Measurements from ENCODE around the gene CCDC200. TPM values are rescaled to one million over a fixed set of nuclear protein-coding genes. Genes with fewer than 3 reads are reported as not detected.

Gene CCDC200
- total RNA-seq, 1 experiment from 2014 or later = not detected

GRCh38 chr17:43211480-43212402 is 16.7 kb downstream of the CCDC200 start, which contains the start of gene TMEM106A:
TSS of gene TMEM106A (plus strand) at chr17:43211875. CDS start at chr17:43213042, 1,167 bp downstream.
- no peaks in the 10 kb centered on the region for H3K9me3 ChIP-seq (ENCODE audit: control insufficient read depth, low read depth, low read length)
- no peaks in the 10 kb centered on the region for H3K79me2 ChIP-seq (ENCODE audit: insufficient read depth, low read length)
- TF ChIP-seq CTCF (conservative IDR thresholded peaks at IDR 0.05) = peak; percentile 60
- H3K14ac ChIP-seq (ENCODE audit: insufficient read depth, low read length) = peak within 1 kb of the TSS; percentile 9; the same call in 1 of the 2 replicates
- no peaks in the 10 kb centered on the region for H3K27me3 ChIP-seq (ENCODE audit: insufficient read depth, low read length)
- H3K36me3 Mint-ChIP-seq (ENCODE audit: insufficient read depth in 1 of 3, low read depth in 3 of 3) = peaks cover 1 to 16% (median 13%) of the 10 kb centered on the region in 3 experiments; a peak in 6 of 7 replicates
- H3K27ac Mint-ChIP-seq = peak within 1 kb of the TSS; percentile 94 to 96 (median 96); a peak in 6 of 7 replicates
- H4K20me1 ChIP-seq (ENCODE audit: control insufficient read depth, insufficient read depth, insufficient read length) = no peaks in the 10 kb centered on the region
- no peak within 1 kb of the TSS for H3K4ac ChIP-seq (ENCODE audit: low read depth, low read length)
- H2BK12ac ChIP-seq (ENCODE audit: insufficient read length, low read depth, low read length) = no peak within 1 kb of the TSS
- peaks cover 7% of the 10 kb centered on the region for H3K23me2 ChIP-seq (ENCODE audit: insufficient read length, low read depth, low read length, poor library complexity, severe bottlenecking)
- H2BK120ac ChIP-seq (ENCODE audit: low read depth, low read length, poor library complexity, severe bottlenecking) = no peak within 1 kb of the TSS
- no peak within 1 kb of the TSS for H3K18ac ChIP-seq (ENCODE audit: insufficient read length, low read depth, low read length)
- no peak within 1 kb of the TSS for H4K8ac ChIP-seq (replicated peaks; ENCODE audit: insufficient read length, low read depth, low read length)
- no peak within 1 kb of the TSS for H2BK5ac ChIP-seq (ENCODE audit: insufficient read length, low read length)
- no peaks in the 10 kb centered on the region for H3K79me1 ChIP-seq (ENCODE audit: insufficient read depth, low read depth, low read length, poor library complexity, severe bottlenecking)
- no peak within 1 kb of the TSS for H3K56ac ChIP-seq (ENCODE audit: insufficient read length, low read depth, low read length)
- H2AK5ac ChIP-seq (ENCODE audit: insufficient read length, low read length) = no peak within 1 kb of the TSS
- H4K5ac ChIP-seq (ENCODE audit: insufficient read length, low read depth, low read length) = no peak within 1 kb of the TSS
- H3K27ac ChIP-seq (ENCODE audit: insufficient read length, low read depth, low read length) = no peak within 1 kb of the TSS
- no peaks in the 10 kb centered on the region; the same call in 1 of the 2 replicates for H3K27me3 Mint-ChIP-seq (ENCODE audit: low read depth)
- H3K4me1 Mint-ChIP-seq = peaks cover 17 to 21% of the 10 kb centered on the region in 2 experiments
- no peak within 1 kb of the TSS for H4K91ac ChIP-seq (ENCODE audit: insufficient read length, low read depth, low read length)
- no peak within 1 kb of the TSS for H2AFZ ChIP-seq (ENCODE audit: low read length)
- H2BK15ac ChIP-seq (ENCODE audit: low read depth, low read length) = no peak within 1 kb of the TSS
- no CpG with 5 or more reads among the region's 54 CpGs for WGBS (ENCODE audit: extremely low coverage, insufficient read length, low lambda C conversion rate)
- peak within 1 kb of the TSS; percentile 91 to 95 for H3K4me3 Mint-ChIP-seq
- no peaks in the 10 kb centered on the region for H3K9me3 Mint-ChIP-seq
- peak within 1 kb of the TSS; percentile 60 for H3K9ac ChIP-seq (ENCODE audit: extremely low read depth, insufficient read length, low read length)
- no peak within 1 kb of the TSS for H3K23ac ChIP-seq (ENCODE audit: insufficient read length, low read depth, low read length)
- no peak within 1 kb of the TSS for H2BK20ac ChIP-seq (ENCODE audit: low read depth, low read length, poor library complexity, severe bottlenecking)
- H3K4me1 ChIP-seq (ENCODE audit: insufficient read depth, low read length) = 0 out of 2 replicates have a peak, but pooled peaks cover 3% of the 10 kb centered on the region
- peak within 1 kb of the TSS; percentile 70 for H3K4me2 ChIP-seq (ENCODE audit: insufficient read depth, insufficient read length, low read length)
- no peak within 1 kb of the TSS for H3T11ph ChIP-seq (ENCODE audit: low read length)
- peak; percentile 89 for DNase-seq
